HUES6 (cell line): ENCODE results near the gene HOXA9.

Source experiments
- H3K27ac ChIP-seq: 2 replicates; pipeline ENCODE4 v1.7.0; 2013; ENCODE audit warnings: low read depth, mild to moderate bottlenecking, low read length, inconsistent platforms
- H3K27me3 ChIP-seq: 2 replicates; pipeline ENCODE4 v1.6.1; 2013; ENCODE audit warnings: low read length; ENCODE audit not compliant: control insufficient read depth, insufficient read depth
- H3K36me3 ChIP-seq: 2 replicates; pipeline ENCODE4 v1.6.1; 2013; ENCODE audit warnings: low read length; ENCODE audit not compliant: control insufficient read depth, insufficient read depth
- H3K4me1 ChIP-seq: 2 replicates; pipeline ENCODE4 v1.6.1; 2013; ENCODE audit warnings: low read length; ENCODE audit not compliant: control insufficient read depth, insufficient read depth
- H3K4me3 ChIP-seq: 2 replicates; pipeline ENCODE4 v1.5.1; 2013; ENCODE audit warnings: low read depth, low read length
- H3K9ac ChIP-seq: one replicate; pipeline ENCODE4 v1.6.1; 2013; ENCODE audit warnings: mild to moderate bottlenecking, low read length
- H3K9me3 ChIP-seq: 2 replicates; pipeline ENCODE4 v1.6.1; 2013; ENCODE audit warnings: low read depth, low read length; ENCODE audit not compliant: control insufficient read depth, insufficient read depth

HOXA9 gene

DNA sequence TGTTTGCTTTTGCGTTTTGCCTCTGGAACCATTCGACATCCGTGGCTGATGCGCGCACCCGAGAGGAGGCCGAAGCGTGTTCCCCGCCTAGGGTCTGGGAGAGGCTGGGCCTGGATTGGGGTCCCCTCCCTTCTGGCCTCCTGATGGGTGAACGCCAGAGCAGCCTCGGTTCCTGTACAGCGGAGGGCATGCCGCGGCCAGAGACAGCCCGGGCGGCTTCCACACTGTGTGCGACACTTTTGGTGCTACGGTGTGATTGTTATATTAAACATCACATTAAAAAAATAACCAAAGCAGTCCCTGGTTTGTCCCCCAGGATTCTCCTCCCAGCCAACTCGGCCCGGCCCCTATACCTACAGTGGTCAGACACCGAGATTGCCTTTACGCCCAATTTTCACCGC is 5.2 kb downstream of the HOXA9 start:
- peaks cover 25% of the 10 kb centered on the region for H3K4me1 ChIP-seq
- no peak overlapping the region; the same call in 1 of the 2 replicates for H3K27ac ChIP-seq
- H3K27me3 ChIP-seq: peaks cover 100% of the 10 kb centered on the region
- no peaks in the 10 kb centered on the region; the same call in 1 of the 2 replicates for H3K36me3 ChIP-seq
- no peaks in the 10 kb centered on the region; the same call in 1 of the 2 replicates for H3K9me3 ChIP-seq
- peak overlapping the region; percentile 66; the same call in 1 of the 2 replicates for H3K4me3 ChIP-seq
- H3K9ac ChIP-seq: peak overlapping the region; percentile 68

DNA sequence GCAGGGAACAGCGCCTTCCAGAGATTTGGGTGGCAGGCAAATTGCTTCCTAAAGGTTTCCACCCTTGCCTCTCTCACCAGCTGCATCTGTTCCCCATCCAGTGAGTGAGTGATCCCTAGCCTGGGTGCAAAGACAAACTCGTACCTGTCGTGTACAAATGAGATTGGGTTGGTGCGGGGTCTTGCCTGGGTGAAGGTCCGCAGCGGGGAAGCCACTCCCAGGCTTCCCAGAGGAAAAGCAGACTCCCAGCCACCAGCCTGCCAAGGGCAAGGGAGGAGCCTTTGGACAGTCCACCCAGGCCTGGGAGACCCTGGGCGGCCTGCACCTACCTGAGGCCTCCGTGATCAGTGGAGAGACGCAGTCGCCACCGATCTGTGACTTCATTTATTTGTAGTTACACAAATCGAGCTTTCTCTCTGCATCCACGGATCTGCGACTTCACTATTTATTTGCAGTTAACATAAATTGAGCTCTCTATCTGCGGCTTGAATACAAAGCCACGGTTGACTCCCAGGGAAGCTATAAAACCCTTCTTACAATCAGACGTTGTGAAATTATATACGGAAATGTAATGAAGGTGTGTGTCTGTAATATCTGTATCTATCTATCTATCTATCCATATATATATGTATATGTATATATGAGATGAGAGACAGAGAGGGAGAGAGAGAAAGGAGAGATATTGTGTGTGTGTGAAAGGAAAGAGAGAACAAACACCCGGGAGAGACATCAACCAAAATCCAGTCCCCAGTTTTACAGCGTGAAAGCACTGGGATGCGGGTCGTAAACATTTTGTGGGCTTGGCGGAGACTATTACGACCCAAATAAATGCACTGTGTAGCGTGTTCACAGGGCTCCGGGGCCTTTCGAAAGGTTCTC is 5.8 kb downstream of the HOXA9 start:
- Histone ChIP-seq H3K36me3 (no peaks in the 10 kb centered on the region; the same call in 1 of the 2 replicates), H3K4me1 (peaks cover 21% of the 10 kb centered on the region; the same call in 1 of the 2 replicates), H3K4me3 (no peak overlapping the region), H3K27me3 (peaks cover 100% of the 10 kb centered on the region), H3K9ac (peak overlapping the region; percentile 68), H3K27ac (no peak overlapping the region), H3K9me3 (no peaks in the 10 kb centered on the region; the same call in 1 of the 2 replicates)

DNA sequence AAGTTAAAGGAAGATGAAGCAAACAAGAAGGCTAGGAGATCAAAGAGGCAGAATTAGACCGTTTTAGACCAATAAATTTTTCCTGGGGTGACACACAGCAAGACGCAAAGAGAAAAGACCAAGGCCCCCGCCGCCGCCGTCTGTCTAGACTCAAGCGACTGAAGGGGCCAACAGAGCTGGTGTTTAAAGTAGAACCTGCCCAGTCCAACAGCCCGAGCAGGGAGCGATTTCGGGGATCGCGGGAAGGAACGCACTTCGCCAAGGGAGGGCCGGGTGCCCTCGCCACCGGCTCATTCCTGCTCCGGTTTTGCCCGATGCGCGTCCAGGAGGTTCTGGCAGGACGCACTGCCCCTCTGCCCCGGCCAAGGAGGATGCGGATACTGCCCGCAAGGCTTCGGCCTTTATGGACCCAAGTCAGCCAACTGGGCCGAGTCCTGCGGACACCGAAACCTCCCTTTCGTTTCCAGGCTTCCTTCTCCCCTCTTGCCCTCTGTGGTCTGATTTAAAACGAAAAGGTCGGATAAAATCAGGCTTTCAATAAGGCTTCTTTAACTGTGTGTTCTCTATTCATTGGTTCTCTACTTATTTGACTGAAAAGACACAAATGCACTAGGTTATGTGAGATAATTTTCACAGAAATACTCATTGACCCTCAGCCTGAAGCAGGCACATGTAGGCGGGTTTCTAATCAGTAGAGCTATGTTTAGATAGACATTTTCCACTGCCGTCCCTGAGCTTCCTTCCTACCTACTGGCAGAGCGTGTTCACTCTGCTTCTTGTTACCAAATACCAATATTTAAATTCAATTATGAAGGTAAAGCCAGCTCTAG is 6.7 kb downstream of the HOXA9 start:
- H3K9me3 ChIP-seq: no peaks in the 10 kb centered on the region; the same call in 1 of the 2 replicates
- H3K4me1 ChIP-seq: peaks cover 14% of the 10 kb centered on the region; the same call in 1 of the 2 replicates
- peak overlapping the region; percentile 42 for H3K9ac ChIP-seq
- no peak overlapping the region for H3K27ac ChIP-seq
- H3K4me3 ChIP-seq: no peak overlapping the region
- peaks cover 100% of the 10 kb centered on the region for H3K27me3 ChIP-seq
- H3K36me3 ChIP-seq: no peaks in the 10 kb centered on the region; the same call in 1 of the 2 replicates

DNA sequence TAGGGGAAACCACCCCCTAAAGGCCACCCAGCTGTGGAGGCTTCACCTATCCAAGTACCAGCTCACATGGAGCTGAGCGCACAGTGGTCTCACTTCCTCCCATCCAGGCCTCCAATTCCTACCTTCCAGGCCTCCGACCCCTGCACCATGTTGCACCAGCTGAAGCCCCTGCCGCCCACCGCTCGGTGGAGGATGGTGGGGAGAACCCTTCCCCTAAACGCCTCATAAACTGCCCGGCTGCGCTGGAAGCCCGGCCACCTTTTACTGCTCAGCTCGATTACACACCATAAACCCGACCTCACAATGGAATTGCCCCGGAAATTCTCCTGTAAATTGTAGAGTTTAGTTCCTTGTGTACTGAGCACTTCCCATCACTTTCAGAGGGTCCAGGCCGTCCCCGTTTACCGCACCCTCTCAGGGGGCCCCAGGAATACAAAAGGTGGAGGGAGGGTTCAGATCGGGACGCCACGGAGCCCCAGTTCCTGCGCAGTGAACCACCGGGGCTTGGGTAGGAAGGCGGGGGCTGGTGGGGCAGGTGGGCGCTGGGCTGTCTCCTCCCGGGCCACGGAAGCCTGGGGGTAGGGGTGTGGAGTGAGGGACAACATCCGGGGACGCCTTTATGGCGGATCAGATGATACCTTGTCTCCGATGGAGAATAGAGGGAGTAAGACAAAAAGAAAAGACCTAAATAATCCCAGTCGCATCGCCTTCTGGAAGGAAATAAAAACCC is 7.5 kb downstream of the HOXA9 start:
- H3K9me3 ChIP-seq: no peaks in the 10 kb centered on the region; the same call in 1 of the 2 replicates
- no peaks in the 10 kb centered on the region for H3K36me3 ChIP-seq
- peaks cover 100% of the 10 kb centered on the region for H3K27me3 ChIP-seq
- H3K9ac ChIP-seq: no peak overlapping the region
- no peak overlapping the region for H3K27ac ChIP-seq
- H3K4me1 ChIP-seq: peaks cover 14% of the 10 kb centered on the region; the same call in 1 of the 2 replicates
- no peak overlapping the region for H3K4me3 ChIP-seq

- peak overlapping the region; percentile 37; the same call in 1 of the 2 replicates for H3K4me3 ChIP-seq
- peaks cover 14% of the 10 kb centered on the region; the same call in 1 of the 2 replicates for H3K4me1 ChIP-seq
- H3K9me3 ChIP-seq: no peaks in the 10 kb centered on the region; the same call in 1 of the 2 replicates
- peak overlapping the region; percentile 66 for H3K9ac ChIP-seq
- H3K27me3 ChIP-seq: peaks cover 100% of the 10 kb centered on the region
- no peak overlapping the region for H3K27ac ChIP-seq
- no peaks in the 10 kb centered on the region for H3K36me3 ChIP-seq
Measured at GRCh38 chr7:27156916-27157701, 8.2 kb downstream of the HOXA9 start.

- Histone ChIP-seq H3K27me3 (peaks cover 100% of the 10 kb centered on the region), H3K4me1 (peaks cover 19% of the 10 kb centered on the region; the same call in 1 of the 2 replicates), H3K36me3 (no peaks in the 10 kb centered on the region), H3K9ac (peak within 1 kb of the TSS; percentile 75), H3K9me3 (no peaks in the 10 kb centered on the region; the same call in 1 of the 2 replicates), H3K27ac (no peak within 1 kb of the TSS), H3K4me3 (peak within 1 kb of the TSS; percentile 59)
Measured at GRCh38 chr7:27156508-27156898, 8.8 kb downstream of the HOXA9 start, which contains the start of gene HOXA7. Gene HOXA7 (minus strand): TSS chr7:27156675. CDS start chr7:27156545, 130 bp downstream.

- Histone ChIP-seq H3K27me3 (peaks cover 100% of the 10 kb centered on the region), H3K4me3 (peak overlapping the region; percentile 59), H3K4me1 (peaks cover 22% of the 10 kb centered on the region; the same call in 1 of the 2 replicates), H3K9ac (peak overlapping the region; percentile 75), H3K9me3 (no peaks in the 10 kb centered on the region; the same call in 1 of the 2 replicates), H3K27ac (no peak overlapping the region), H3K36me3 (no peaks in the 10 kb centered on the region)
Measured at GRCh38 chr7:27155816-27156507, 9.4 kb downstream of the HOXA9 start.

DNA sequence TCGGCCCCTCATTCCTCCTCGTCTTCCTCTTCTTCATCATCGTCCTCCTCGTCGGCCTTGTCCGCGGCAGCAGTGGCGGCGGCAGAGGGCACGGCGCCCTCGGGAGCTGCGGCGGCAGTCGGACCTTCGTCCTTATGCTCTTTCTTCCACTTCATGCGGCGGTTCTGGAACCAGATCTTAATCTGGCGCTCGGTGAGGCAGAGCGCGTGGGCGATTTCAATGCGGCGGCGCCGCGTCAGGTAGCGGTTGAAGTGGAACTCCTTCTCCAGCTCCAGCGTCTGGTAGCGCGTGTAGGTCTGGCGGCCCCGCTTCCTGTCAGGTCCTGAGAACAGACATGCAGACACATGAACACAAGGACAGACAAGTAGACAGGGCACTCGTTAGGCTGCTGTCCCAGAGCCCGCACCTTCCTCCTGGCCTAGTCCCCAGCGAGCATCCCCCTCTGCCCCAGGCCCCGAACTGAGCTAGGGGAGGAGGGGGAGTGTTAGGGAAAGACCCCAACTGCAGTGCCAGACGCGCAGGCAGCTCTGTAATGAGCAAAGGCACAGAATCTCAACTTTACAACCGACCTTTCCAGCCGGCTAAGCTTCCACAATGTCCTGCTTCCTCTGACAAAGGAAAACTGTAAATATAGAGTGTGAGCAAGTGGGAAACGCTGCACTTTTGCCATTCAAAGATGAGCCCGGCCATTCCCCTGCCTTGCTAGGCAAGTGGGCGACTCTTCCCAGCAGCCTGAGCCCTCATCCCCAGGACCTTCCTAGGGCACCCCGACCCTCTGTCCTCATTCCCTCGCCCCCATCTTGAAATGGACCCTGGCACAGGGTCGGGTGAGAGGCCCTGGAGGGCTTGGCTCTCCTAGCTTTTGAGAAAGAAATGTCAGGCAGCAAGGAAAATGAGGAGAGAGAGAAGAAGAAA is 10.2 kb downstream of the HOXA9 start:
- H3K4me3 ChIP-seq: peak overlapping the region; percentile 59
- no peak overlapping the region for H3K27ac ChIP-seq
- no peaks in the 10 kb centered on the region; the same call in 1 of the 2 replicates for H3K9me3 ChIP-seq
- H3K4me1 ChIP-seq: peaks cover 20% of the 10 kb centered on the region; the same call in 1 of the 2 replicates
- peak overlapping the region; percentile 75 for H3K9ac ChIP-seq
- H3K36me3 ChIP-seq: no peaks in the 10 kb centered on the region
- H3K27me3 ChIP-seq: peaks cover 100% of the 10 kb centered on the region

- Histone ChIP-seq H3K9ac (peak overlapping the region; percentile 75), H3K27me3 (peaks cover 100% of the 10 kb centered on the region), H3K4me3 (no peak overlapping the region), H3K27ac (no peak overlapping the region), H3K36me3 (no peaks in the 10 kb centered on the region), H3K9me3 (no peaks in the 10 kb centered on the region; the same call in 1 of the 2 replicates), H3K4me1 (peaks cover 20% of the 10 kb centered on the region; the same call in 1 of the 2 replicates)
Measured at GRCh38 chr7:27154369-27154768, 11.0 kb downstream of the HOXA9 start.
